PFSK-1 (cell line): ENCODE results near the gene C4orf36.

ENCODE experiments used
- FOXP2 ChIP-seq: optimal IDR thresholded peaks from 2 replicates; pipeline ENCODE3; 2011; ENCODE audit warnings: borderline replicate concordance, control low read depth, inconsistent platforms; ENCODE audit not compliant: insufficient read depth; ENCODE audit errors: extremely low read length, extremely low read depth
- POLR2AphosphoS5 ChIP-seq: IDR thresholded peaks from 2 replicates; pipeline ENCODE4 v1.6.1; 2012; ENCODE audit warnings: low read depth, mild to moderate bottlenecking, control low read depth, low read length, moderate library complexity
- SIN3A ChIP-seq: IDR thresholded peaks from 2 replicates; pipeline ENCODE4 v1.6.1; 2012; ENCODE audit warnings: mild to moderate bottlenecking, low read length, moderate library complexity, borderline replicate concordance; ENCODE audit not compliant: insufficient read depth
- TAF1 ChIP-seq: IDR thresholded peaks from 2 replicates; pipeline ENCODE4 v1.6.1; 2012; ENCODE audit warnings: low read length, control low read depth, borderline replicate concordance; ENCODE audit not compliant: insufficient read depth
- TF ChIP-seq, protein P1 (sequence below), 2 experiments: IDR thresholded peaks; 2 replicates each; pipeline versions ENCODE4 v1.6.1 to v1.8.0; 2011 to 2012; ENCODE audit warnings: low read depth in 2 of 2, low read length in 2 of 2, control low read depth in 1 of 2, inconsistent platforms in 1 of 2, mild to moderate bottlenecking in 1 of 2, moderate library complexity in 1 of 2; ENCODE audit not compliant: insufficient read depth in 1 of 2

Gene C4orf36

DNA sequence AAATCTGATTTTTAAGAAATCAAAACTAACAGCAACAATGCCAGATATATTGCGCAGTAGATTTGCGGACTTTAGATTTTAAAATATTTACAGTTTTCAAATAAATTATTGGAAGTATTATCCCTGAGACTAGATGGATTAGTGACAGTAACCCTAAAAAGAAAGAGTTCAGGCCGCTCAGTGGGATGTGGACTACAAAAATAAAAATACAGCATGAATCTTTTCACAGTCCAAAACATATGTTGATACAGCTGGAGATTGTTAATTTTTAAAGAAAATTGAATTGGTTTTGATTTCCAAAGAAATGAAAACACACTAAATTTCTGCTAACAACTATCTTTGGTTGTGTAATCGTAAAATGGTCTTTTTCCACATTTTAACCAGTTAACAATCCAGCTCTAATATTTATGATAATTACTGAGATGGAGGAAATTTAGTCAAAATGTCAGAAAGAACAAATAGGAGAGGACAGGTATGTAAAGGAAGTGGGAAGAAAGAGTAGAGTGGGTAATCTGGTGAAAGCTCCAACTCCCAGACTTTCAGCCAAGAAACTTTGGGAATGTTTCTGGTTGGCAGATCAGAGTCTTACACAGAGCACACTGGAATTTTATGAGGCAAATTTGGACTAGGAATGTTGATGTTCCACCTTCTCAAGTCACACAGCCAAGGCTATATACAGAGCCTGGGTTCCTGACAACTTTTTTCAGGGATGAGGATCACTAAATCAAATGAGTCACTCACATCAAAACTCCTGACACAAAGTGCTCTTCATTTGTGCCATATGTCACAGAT lies 15.1 kb downstream of the C4orf36 start:
- TF ChIP-seq FOXP2 (no peak), POLR2AphosphoS5 (no peak), SIN3A (no peak), TAF1 (no peak)
- TF ChIP-seq, protein P1, sequence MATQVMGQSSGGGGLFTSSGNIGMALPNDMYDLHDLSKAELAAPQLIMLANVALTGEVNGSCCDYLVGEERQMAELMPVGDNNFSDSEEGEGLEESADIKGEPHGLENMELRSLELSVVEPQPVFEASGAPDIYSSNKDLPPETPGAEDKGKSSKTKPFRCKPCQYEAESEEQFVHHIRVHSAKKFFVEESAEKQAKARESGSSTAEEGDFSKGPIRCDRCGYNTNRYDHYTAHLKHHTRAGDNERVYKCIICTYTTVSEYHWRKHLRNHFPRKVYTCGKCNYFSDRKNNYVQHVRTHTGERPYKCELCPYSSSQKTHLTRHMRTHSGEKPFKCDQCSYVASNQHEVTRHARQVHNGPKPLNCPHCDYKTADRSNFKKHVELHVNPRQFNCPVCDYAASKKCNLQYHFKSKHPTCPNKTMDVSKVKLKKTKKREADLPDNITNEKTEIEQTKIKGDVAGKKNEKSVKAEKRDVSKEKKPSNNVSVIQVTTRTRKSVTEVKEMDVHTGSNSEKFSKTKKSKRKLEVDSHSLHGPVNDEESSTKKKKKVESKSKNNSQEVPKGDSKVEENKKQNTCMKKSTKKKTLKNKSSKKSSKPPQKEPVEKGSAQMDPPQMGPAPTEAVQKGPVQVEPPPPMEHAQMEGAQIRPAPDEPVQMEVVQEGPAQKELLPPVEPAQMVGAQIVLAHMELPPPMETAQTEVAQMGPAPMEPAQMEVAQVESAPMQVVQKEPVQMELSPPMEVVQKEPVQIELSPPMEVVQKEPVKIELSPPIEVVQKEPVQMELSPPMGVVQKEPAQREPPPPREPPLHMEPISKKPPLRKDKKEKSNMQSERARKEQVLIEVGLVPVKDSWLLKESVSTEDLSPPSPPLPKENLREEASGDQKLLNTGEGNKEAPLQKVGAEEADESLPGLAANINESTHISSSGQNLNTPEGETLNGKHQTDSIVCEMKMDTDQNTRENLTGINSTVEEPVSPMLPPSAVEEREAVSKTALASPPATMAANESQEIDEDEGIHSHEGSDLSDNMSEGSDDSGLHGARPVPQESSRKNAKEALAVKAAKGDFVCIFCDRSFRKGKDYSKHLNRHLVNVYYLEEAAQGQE (IDR thresholded peaks at IDR 0.05; ENCODE audit: insufficient read depth in 1 of 2, low read depth in 2 of 2, low read length in 2 of 2): no peak

DNA sequence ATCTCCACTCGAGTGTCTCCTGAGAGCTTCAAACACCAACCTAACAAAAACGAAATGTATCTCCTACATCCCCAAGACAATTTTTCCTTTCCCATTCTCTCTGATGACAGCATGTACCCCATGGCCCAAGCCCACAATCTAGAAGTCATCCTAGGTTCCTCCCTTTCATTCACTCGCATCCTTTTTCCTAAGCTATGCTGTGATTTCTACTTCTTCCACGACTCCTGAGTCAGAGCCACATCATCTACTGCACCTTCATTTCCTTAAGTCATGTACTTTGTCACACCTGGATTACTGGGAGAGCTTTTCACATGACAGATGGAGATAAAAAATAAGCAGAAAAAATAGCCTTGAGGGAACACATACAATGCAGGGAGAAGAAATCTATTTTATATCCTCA lies 20.1 kb downstream of the C4orf36 start:
- TF ChIP-seq POLR2AphosphoS5 (no peak), SIN3A (no peak), TAF1 (no peak), FOXP2 (no peak)
- TF ChIP-seq, protein P1 (IDR thresholded peaks at IDR 0.05; ENCODE audit: insufficient read depth in 1 of 2, low read depth in 2 of 2, low read length in 2 of 2): no peak

DNA sequence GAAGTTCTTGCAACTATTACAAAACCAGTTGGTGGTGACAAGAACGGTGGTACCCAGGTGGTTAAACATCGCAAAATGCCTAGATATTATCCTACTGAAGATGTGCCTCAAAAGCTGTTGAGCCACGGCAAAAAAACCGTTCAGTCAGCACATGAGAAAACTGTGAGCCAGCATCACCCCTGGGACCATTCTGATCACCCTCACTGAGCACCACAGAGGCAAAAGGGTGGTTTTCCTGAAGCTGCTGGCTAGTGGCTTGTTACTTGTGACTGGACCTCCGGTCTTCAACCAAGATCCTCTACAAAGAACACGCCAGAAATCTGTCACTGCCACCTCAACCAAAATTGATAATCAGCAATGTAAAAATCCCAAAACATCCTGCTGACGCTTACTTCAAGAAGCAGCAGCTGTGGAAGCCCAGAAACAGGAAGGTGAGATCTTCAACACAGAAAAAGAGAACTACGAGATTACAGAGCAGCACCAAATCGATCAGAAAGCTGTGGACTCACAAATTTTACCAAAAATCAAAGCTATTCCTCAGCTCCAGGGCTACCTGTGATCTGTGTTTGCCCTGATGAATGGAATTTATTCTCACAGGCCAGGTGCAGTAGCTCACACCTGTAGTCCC lies 21.7 kb downstream of the C4orf36 start:
- TF ChIP-seq SIN3A: no peak
- TF ChIP-seq, protein P1 (IDR thresholded peaks at IDR 0.05; ENCODE audit: insufficient read depth in 1 of 2, low read depth in 2 of 2, low read length in 2 of 2): no peak
- no peak for TF ChIP-seq TAF1
- TF ChIP-seq POLR2AphosphoS5: no peak
- no peak for TF ChIP-seq FOXP2

DNA sequence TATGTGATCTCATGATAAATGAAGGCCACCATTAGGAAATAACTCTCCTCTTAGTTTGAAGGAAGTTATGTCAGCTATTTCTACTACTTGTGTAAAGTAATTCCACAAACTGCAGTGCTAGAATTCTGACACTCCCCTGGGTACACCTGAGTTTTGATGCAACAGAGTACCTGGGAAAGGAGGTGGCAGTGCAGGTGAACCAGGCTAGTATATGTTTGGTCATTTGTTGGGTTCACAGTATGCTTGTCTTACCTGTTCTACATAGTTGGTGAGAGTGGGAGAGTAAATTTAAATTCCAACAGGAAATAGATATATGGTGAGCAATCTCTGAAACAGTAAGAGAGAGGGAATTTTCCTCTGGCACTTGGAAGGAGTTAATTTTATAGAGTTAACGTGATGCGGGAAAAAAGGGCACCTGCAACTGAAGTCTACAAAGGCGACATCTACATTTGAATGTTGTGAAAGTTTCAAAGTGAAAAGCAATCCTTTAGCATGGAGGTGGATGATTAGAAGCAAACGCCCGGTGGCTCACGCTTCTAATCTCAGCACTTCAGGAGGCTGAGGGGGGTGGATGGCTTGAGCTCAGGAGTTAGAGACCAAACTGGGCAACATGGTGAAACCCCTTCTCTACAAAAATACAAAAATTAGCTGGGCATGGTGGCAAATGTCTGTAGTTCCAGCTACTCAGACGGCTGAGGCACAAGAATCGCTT lies 34.7 kb downstream of the C4orf36 start:
- TF ChIP-seq, protein P1 (IDR thresholded peaks at IDR 0.05; ENCODE audit: insufficient read depth in 1 of 2, low read depth in 2 of 2, low read length in 2 of 2): no peak
- no peak for TF ChIP-seq POLR2AphosphoS5
- no peak for TF ChIP-seq SIN3A
- no peak for TF ChIP-seq TAF1
- TF ChIP-seq FOXP2: no peak
